Hematopoietic multipotent progenitor cell (in vitro differentiated cells): ENCODE measurements around the gene CACNB3. TPM values are rescaled to one million over a fixed set of nuclear protein-coding genes. Genes with fewer than 3 reads are reported as not detected.

Experiments
- DNase-seq, 3 donors: peaks; one replicate each; pipeline ENCODE4 v3.0.0-alpha.2; 2011 to 2015; ENCODE audit warnings: low read depth in 2 of 3, low spot score in 2 of 3
- total RNA-seq: library from RNA; depleted of rRNA; stranded (reverse); fragments of >200 nt; gene quantifications from one replicate; pipeline ENCODE4 v1.2.3, GENCODE V29; 2012

CACNB3 gene
- total RNA-seq, 1 donor, result 9.2 TPM

DNA sequence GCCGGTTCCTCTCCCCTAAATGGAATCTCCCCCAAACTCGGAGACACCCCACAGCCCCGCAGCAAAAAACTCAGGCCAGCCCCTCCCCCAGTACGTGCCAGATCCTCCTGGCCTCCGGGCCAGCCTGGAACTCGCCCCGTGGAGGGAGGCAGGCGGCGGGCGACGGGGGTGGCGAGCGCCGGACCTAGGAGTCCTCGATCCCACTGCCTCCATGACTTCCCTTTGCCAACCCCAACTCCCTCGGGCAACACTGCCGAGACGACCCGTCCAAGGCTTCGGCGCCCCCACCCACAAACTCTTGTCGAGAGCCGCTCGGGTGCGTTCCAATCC, 29.8 kb upstream of the CACNB3 start:
- no peak for DNase-seq

DNA sequence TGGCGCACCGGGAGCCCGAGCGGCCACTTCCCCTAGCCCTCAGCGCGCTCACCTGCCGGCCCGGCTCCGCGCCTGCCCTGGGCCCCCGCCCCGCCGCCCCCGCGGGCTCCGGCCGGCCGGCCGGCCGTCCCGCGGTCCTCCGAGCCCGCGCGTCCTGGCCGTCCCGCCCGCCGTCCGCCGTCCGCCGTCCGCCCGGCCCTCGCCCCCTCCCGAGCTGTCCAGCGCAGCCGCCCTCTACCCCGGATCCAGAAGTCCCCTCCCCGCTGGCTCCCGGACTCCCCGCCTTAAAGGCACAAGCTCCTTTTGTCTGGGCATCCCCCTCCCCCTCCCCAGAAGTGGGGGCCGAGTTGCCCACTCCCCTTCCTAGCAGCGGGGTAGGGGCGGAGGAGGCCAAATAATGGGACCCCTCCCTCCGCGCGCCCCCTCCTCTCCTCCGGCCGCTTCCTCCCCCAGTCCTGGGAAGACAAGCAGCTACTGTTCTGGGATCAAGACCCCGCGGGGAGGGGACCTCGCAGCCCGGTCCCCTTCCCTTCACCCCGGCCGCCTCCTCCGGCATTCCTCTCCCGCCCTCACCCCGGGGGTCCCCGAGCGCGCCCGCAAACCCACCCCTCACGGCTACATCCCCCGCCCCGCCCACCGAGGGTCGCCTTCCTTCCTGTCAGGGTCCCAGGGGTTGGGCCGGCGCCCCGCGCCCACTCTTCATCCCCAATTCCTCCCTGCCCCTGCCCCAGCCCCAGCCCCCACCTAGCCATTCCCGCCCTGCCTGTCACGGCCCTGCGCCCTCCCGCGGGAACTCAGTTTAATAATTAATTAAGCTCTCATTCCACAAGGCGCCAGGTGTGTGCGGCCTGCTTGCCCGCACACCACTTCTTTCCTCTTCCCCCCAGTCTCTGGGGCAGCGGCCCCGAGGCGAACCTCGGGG, 29.2 kb upstream of the CACNB3 start, which contains the start of gene ADCY6:
ADCY6 (minus strand) TSS at position 236 of the 922 bp plus-strand sequence. CDS start 5,655 bp downstream, outside the sequence.
- DNase-seq, result peak in 1 of 3 donors; percentile 29

DNA sequence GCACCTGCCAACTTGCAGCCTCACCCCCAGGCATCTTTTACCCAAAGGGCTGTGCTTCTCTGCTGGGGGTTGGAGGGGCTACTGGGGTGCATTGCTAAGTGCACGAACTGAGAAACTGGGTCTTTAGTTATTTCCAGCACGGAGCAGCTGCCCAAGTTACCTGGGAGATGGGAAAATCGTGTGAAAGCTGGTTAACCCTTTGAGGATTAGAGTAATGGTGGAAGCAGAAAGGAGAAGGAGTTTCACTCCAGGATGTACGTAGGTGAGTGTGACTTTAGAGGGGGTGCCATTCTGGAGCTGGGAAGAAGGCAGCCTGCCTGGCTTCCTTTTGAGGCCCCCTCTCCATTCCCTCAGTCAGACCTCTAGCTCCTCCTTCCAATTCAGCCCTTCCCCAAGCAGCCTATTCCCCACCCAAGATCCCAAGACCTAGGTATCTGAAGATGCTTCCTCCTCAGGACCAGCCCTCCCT, 28.4 kb upstream of the CACNB3 start:
- no peak for DNase-seq

DNA sequence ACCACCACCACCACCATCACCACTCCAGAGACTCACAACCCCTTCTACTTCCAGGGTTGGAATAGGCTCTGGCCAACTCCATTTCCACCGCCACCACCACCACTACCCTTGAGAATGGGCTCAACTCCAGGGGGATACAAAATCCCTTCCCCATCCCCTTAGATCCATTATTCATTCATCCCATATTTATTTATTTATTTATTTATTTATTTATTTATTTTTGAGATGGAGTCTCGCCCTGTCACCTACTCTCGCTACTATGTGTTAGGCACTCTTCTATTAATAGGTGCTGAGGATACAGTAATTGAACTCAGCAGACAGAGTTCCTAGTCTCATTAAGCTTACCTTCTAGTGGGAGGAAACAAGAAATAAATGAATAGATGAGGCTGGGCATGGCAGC, 24.6 kb upstream of the CACNB3 start:
- DNase-seq, result no peak

DNA sequence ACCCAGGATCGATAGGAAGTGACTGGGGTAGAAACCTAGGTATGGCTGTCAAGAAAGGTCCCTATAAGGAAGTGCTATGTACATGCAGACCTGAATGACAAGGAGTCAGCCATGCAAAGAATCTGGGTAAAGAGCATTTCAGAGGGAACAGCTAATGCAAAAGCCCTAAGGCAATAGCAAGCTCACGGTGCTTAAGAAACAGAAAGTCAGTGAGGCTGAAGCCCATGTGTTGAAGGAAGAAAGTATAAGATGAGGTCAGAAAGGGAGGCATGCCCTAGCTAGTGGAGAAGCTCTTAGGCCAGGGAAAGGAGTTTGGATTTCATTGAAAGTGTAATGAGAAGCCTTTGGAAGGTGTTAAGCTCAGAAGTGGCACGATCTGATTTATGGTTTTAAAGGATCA, 23.4 kb upstream of the CACNB3 start:
- DNase-seq, result no peak

DNA sequence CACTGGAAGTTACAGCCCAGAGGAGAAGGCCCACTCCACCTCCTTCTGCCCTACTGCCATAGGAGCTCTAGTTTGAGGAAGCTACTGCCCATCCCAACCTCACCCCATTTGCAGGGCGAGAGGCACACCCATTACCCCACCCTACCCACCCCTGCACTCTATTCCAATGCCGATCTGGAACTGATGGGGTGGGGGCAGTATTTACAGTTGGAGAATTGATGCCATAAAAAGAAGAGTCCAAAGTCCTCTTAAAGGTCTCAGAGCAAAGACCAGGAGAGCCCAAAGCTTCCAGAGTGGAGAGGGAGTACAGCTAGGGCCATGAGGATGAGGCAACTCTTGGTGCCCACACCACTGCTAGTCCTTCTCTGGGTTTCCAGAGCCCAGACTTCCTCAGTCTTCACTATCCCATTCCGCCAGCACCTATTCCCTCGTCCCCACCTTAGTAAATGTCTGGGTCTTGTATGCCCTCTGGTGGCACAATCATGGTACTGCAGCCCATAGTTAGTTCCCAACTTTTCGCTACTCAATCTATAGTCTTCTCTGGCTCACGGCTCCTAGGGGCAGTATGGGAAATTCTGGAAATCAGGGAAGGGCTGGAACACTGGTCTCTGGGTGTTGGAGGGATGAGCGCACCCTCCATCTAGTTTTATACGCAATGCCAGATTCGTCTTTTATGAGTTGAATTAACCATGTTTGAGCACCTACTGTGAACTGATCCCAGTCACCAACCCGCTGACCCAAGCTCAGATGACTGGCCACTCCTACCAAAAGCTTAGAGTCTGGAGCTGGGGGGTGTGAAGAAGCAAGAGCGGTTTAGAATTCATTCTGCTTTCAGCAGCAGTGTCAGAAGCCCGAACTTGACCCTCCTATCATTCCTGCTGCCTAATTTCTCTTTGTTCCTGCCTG, 22.5 kb upstream of the CACNB3 start:
- peak; percentile 48 to 74 (median 50) for DNase-seq

DNA sequence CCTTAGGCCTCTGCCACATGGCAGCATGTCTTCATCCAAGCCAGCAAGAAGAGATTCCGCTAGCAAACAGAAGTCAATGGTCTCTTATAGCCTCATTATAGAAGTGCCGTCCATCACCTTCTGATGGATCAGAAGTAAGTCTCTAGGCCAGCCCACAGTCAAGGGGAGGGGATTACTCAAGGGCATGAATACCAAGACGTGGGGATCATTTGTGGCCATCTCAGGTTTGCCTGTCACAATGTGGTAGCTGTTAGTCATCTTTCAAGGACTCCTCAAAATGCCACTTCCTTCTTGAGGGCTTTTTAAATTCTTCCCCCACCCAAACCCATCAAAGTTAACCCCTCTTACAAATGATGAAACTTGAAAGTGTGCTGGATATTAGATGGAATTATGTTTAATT, 21.3 kb upstream of the CACNB3 start:
- peak in 1 of 3 donors; percentile 44 for DNase-seq

DNA sequence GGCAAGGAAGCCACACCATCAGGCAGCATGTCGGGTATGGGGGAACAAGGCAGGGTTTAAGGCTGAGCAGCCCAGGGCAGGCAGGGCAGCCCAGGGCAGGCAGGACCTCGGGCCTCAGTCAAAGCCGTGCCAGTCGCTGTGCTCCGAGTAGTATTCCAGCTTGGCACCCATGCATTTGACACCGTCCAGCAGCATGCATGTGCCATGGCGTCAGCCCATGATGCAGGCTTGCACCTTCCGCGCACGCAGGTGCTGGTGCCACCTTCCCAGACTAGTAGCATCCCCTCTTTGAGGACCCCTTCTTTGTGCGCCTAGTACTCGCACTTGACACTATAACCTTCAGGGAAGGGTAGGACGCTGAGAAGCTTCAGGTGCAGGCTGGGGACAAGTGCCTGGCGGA, 17.8 kb upstream of the CACNB3 start:
- no peak for DNase-seq

DNA sequence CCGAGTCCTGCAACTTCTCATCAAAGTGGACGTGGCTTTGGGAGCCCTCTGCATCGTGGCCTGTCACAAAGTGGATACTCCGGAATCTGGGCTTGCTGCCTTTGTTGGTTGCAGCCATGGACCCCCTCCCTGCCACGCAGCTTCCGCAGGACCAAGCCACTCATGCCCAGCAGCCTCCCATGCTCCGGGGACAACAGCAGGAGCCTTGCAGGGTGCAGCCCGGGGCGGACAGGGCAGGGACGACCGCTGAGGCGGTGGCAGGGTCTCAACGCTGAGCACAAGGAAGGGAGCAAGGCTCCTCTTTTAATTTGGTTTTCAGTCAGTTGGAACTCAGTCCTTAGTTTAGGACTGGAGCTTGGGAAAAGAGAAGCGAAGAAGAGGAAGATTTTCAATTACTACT, 17.3 kb upstream of the CACNB3 start:
- DNase-seq, result no peak

- DNase-seq, result no peak
These were observed 14.6 kb upstream of the CACNB3 start for GRCh38 chr12:48803675-48804074.

DNA sequence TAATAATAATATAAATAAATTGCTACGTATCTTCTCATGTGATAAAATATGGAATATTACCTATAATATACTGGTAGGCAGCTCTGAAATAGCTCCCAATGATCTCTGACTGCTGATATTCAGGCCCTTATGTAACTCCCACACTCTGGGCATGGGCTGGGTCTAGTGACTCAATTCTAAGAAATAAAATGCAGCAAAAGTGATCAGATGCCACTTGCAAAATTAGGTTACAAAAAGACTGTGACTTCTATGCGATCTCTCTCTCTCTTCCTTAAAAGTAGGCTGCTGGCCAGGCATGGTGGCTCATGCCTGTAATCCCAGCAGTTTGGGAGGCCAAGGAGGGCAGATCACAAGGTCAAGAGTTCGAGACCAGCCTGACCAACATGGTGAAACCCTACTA, 10.3 kb upstream of the CACNB3 start:
- DNase-seq, result no peak

GRCh38 chr12:48810903-48811431, 7.3 kb upstream of the CACNB3 start:
- DNase-seq, result no peak

- DNase-seq, result no peak
These were observed 6.7 kb upstream of the CACNB3 start for GRCh38 chr12:48811437-48812090.

DNA sequence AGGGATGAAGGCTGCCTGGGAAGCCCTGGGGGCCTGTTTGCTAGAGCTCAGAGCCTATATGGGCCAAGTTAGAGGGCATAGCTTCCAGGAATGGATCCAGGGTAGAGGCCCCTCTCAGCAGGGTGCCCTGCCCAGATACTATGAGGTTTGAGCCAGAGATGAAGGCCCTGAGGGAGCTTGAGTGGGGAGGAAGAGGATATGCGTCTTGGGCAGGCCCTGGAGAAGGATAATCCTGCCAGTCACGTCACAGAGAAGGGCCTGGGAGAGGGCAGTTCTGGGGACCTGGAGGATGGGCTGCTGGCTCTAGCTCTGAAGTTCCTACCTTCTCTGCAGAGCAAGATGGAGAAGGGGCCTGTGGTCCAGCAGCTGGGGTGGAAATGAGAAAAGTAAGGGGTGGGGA, 5.9 kb upstream of the CACNB3 start:
- no peak for DNase-seq

DNA sequence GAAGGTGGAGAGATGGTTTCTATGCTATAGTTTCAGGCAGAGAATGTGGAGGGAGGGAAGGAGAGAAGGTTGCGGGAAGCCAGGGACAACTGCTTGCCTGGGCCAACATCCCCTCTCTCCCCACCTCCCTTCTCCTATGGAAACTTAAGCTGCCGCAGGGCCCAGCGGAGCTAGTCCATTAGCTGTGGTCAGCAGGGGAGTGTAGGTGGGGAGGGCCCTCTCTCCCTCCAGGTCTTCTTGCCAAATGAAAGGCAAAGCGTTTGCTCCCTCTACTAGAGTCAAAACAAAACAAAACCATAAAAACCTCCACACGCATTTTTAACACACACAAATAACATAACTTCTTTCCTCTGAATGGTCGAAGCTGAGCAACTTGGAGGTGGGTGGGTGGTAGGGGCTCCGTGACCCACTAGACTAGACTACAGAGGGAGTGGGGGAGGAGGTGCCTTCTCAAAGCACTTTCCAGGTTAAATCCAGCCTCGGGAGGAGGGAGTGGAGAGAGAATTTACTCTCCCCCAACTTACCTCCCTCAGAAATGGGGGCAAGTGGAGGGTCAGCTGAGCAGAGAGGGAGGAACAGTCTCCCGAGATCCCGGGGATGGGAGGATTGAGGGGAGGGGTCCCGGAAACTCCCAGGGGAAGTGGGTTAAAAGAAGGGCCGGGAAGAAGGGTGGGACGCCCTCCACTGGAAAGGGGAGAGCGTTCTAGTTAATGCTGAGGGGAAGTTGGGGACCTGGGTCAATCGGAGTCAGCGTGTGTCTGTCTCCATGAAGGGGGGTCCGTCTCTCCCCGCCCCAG, 4.6 kb upstream of the CACNB3 start:
- peak in 1 of 3 donors; percentile 24 for DNase-seq

GRCh38 chr12:48814262-48815125, 3.8 kb upstream of the CACNB3 start:
- DNase-seq, result peak; percentile 51 to 81 (median 78)

DNA sequence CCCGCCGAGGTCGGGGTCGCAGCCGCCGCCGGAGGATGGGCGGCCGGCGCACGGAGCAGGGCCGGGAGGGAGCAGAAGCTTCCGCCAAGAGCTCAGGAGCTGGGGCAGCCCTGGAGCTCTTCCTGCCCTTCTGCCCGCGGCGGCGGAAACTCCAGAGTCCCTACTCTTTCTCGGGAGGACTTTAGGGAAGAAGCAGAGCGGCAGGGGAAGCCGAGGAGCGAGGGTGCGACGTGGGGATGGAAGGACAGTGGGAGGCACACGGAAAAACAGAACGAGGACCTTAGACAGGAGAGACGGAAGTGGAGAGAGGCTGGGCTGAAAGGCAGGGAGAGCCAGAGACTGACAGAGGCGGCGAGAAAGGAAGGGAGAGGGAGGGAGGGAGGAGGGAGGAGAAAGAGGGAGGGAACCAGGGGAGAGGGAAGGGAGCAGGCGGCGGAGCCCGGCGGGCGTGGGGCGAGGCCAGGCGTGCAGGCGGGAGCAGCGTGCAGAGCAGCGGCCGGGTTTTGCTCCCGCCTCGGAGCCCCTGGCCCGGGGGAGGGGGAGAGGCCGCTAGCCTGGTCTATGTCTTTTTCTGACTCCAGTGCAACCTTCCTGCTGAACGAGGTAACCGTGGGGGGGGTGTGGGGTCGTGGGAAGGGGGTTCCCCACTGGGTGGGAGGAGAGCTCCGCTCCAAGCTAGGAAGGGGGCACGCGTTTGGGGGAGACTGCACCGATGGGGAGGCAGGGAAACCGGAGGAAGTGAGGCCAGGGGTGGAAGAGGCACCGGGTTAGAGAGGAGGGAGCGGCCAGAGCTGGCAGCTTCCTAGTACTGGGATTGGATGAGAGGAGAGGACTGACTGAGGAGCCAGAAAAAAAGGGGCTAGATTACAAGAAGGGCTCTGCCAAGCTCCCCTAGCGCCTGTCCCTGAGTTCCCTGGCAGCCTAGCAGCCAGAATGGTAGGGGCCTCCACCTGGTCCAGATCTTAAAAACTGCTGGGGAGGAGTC, 2.9 kb upstream of the CACNB3 start:
- peak in 2 of 3 donors; percentile 30 to 36 for DNase-seq
